A375 (cell line): Measurements from ENCODE around the gene MRTFA. TPM values are rescaled to one million over a fixed set of nuclear protein-coding genes. Genes with fewer than 3 reads are reported as not detected.

Experiments
- total RNA-seq: library from RNA; depleted of rRNA; stranded (reverse); fragments of >200 nt; shearing (Covaris generic); gene quantifications from 2 replicates; pipeline ENCODE4 v1.2.3, GENCODE V29; 2014; rRNA removed

MRTFA gene
- total RNA-seq, result 8.9 and 22.6 TPM in 2 replicates

DNA sequence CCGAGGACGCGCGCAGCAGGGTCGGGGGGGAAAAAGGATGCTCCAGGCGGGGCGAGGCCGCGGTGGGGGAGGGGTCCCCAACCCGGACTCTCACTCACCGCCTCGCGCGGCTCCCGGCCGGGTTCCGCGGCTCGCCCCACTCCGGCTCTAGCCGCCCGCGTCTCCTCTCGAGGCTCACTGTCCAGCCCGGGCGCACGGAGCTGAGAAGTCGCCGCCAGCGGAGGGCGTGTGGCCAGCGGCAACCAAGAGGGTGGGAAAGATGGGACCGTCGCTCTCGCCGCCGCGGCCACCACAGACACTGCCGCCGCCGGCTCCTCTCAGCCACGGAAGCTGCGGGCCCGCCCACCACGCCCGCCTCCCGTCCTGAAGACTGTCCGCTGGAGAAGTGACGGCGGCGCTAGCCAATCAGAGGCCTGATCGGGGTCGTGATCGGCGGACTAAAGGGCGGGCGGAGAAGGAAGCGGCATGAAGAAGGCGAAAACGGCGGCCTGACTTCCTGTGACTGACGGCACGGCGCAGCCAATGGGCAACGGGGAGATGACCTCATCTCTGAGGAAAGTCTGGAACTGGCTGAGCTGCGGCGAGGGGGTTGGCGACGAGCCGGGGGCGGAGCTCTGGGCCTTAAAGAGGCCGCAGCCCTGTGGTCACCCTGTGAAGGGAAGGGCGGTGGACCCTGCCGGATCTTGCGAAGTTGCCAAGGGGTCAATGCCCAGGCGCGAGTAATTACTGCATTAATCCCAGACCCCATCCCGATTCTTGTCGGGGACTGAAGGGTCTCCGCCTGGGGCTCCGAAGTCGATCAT lies at the start of gene MRTFA:
TSS of gene MRTFA (minus strand) at position 340 of the 803 bp plus-strand sequence.

DNA sequence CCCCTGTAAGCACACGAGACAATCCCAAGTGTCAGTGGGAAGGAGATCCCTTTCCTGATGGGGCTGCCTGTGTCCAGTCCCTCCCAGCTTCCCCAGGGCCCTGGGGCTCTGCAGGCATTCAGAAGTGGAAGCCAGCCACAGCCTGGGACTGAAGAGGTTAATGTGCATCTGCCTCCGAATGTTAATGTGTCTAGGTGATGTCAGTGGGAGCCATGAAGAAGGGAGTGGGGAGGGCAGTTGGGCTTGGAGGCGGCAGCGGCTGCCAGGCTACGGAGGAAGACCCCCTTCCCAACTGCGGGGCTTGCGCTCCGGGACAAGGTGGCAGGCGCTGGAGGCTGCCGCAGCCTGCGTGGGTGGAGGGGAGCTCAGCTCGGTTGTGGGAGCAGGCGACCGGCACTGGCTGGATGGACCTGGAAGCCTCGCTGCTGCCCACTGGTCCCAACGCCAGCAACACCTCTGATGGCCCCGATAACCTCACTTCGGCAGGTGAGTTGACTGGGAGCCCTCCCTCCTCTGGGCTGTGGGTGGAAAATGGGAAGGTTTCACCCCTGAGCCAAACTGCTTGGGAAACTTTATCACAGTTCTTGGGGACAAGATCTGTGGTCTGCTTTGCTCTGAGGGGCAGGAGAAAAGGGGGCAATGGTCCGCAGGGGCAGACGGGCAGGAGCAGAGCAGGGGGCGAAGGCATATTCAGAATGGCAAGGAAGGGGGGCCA lies 42.9 kb upstream of the MRTFA start, which contains the start of gene MCHR1:
TSS of gene MCHR1 (plus strand) at position 236 of the 715 bp plus-strand sequence. CDS start at position 405, 169 bp downstream.

Other genes with a start within 250 kb of the MRTFA start
- not detected in 2 replicates for gene MCHR1, start 42.8 kb upstream of the MRTFA start, total RNA-seq
- 16.0 and 18.3 TPM in 2 replicates for gene SLC25A17, start 182.6 kb upstream of the MRTFA start, total RNA-seq
- gene ST13, start 219.9 kb upstream of the MRTFA start, total RNA-seq, result 241 and 279 TPM in 2 replicates
- 8.1 and 9.4 TPM in 2 replicates for gene XPNPEP3, start 220.4 kb upstream of the MRTFA start, total RNA-seq
- not detected in 2 replicates for gene DNAJB7, start 225.4 kb upstream of the MRTFA start, total RNA-seq